Smooth muscle cell (in vitro differentiated cells): Measurements from ENCODE around the gene BIRC7. TPM values are rescaled to one million over a fixed set of nuclear protein-coding genes. Genes with fewer than 3 reads are reported as not detected.

Experiments
- DNase-seq: peaks from one replicate; lab custom pipeline; 2025; ENCODE audit not compliant: unreplicated experiment; lab: John Stamatoyannopoulos, UW
- H2AFZ ChIP-seq: fragments of 200-600 bp; sonication (generic); 2 replicates; pipeline ENCODE4 v1.6.0; 2016; ENCODE audit warnings: antibody characterized with exemption, low read depth, mild to moderate bottlenecking
- H3F3A ChIP-seq: fragments of 200-600 bp; sonication (generic); 2 replicates; pipeline ENCODE4 v1.6.0; 2017; ENCODE audit warnings: antibody characterized with exemption, low read depth
- H3K27ac ChIP-seq: fragments of 200-600 bp; sonication (generic); 2 replicates; pipeline ENCODE4 v1.5.1; 2016; ENCODE audit warnings: low read depth, mild to moderate bottlenecking
- H3K27me3 ChIP-seq: fragments of 200-600 bp; sonication (generic); 2 replicates; pipeline ENCODE4 v1.6.1; 2016; ENCODE audit warnings: low read depth, mild to moderate bottlenecking
- H3K36me3 ChIP-seq: fragments of 200-600 bp; sonication (generic); 2 replicates; pipeline ENCODE4 v1.5.1; 2016; ENCODE audit warnings: low read depth
- H3K4me1 ChIP-seq: fragments of 200-600 bp; sonication (generic); 2 replicates; pipeline ENCODE4 v1.5.1; 2016; ENCODE audit warnings: low read depth
- H3K4me2 ChIP-seq: fragments of 200-600 bp; sonication (generic); 2 replicates; pipeline ENCODE4 v1.6.0; 2016; ENCODE audit warnings: mild to moderate bottlenecking
- H3K4me3 ChIP-seq: fragments of 200-600 bp; sonication (generic); 2 replicates; pipeline ENCODE4 v1.5.1; 2016; ENCODE audit warnings: mild to moderate bottlenecking
- H3K79me2 ChIP-seq: fragments of 200-600 bp; sonication (generic); 2 replicates; pipeline ENCODE4 v1.6.0; 2016; ENCODE audit warnings: low read depth, mild to moderate bottlenecking
- H3K9ac ChIP-seq: fragments of 200-600 bp; sonication (generic); 2 replicates; pipeline ENCODE4 v1.6.0; 2016; ENCODE audit warnings: low read depth
- H3K9me3 ChIP-seq: fragments of 200-600 bp; sonication (generic); replicated peaks from 2 replicates; pipeline ENCODE4 v1.5.1; 2016; ENCODE audit warnings: low read depth
- H4K20me1 ChIP-seq: fragments of 200-600 bp; sonication (generic); 2 replicates; pipeline ENCODE4 v1.6.0; 2016; ENCODE audit warnings: low read depth
- CTCF ChIP-seq: fragments of 200-600 bp; sonication (generic); IDR thresholded peaks from 2 replicates; pipeline ENCODE4 v1.5.1; 2017; ENCODE audit warnings: borderline replicate concordance, mild to moderate bottlenecking, antibody characterized with exemption; ENCODE audit not compliant: insufficient read depth, poor library complexity, severe bottlenecking
- WGBS: methylation state at CpG from one replicate; pipeline ENCODE4 v1.1.7; 2016; ENCODE audit warnings: low lambda C conversion rate; 5-methylcytosine and 5-hydroxymethylcytosine counted together
- polyA plus RNA-seq: library from polyadenylated mRNA; unstranded; fragments of >200 nt; fragmentation: Nextera tagmentation; extraction: Ambion mirVana; gene quantifications from 2 replicates; pipeline ENCODE4 v1.2.1, GENCODE V29; 2016
- total RNA-seq: library from RNA; depleted of rRNA; stranded (reverse); fragments of >200 nt; gene quantifications from 2 replicates; pipeline ENCODE4 v1.2.3, GENCODE V29; 2014

The BIRC7 gene
- total and polyA plus RNA-seq, 2 experiments from 2014 or later: 5.8 to 10.9 TPM

- no peak for DNase-seq
- WGBS: 96% methylated on average over 44 of the region's 44 CpGs
- Histone ChIP-seq H3K4me2 (no peak overlapping the region), H3K27me3 (no peaks in the 10 kb centered on the region), H3K79me2 (no peaks in the 10 kb centered on the region), H3K27ac (no peak overlapping the region), H2AFZ (no peak overlapping the region), H3K4me3 (no peak overlapping the region), H4K20me1 (peaks cover 99% of the 10 kb centered on the region), H3K9me3 (no peaks in the 10 kb centered on the region), H3F3A (peaks cover 4% of the 10 kb centered on the region), H3K4me1 (peaks cover 2% of the 10 kb centered on the region), H3K36me3 (peaks cover 6% of the 10 kb centered on the region), H3K9ac (no peak overlapping the region)
- TF ChIP-seq CTCF: no peak
Measured at GRCh38 chr20:63285636-63286615, 50.2 kb downstream of the BIRC7 start.

- Histone ChIP-seq H3K9ac (no peak overlapping the region), H3K79me2 (no peaks in the 10 kb centered on the region), H3K9me3 (no peaks in the 10 kb centered on the region), H3K27ac (no peak overlapping the region), H3F3A (peaks cover 5% of the 10 kb centered on the region), H3K4me1 (peaks cover 3% of the 10 kb centered on the region), H3K4me3 (no peak overlapping the region), H2AFZ (no peak overlapping the region), H3K4me2 (no peak overlapping the region), H3K27me3 (no peaks in the 10 kb centered on the region), H3K36me3 (peaks cover 6% of the 10 kb centered on the region), H4K20me1 (peaks cover 98% of the 10 kb centered on the region)
- no peak for TF ChIP-seq CTCF
- 96% methylated on average over 23 of the region's 23 CpGs for WGBS
- no peak for DNase-seq
Measured at GRCh38 chr20:63286781-63287696, 51.3 kb downstream of the BIRC7 start.

GRCh38 chr20:63287697-63288580, 52.2 kb downstream of the BIRC7 start:
- Histone ChIP-seq H3K36me3 (peaks cover 6% of the 10 kb centered on the region), H2AFZ (no peak overlapping the region), H3K4me1 (peaks cover 3% of the 10 kb centered on the region), H4K20me1 (peaks cover 94% of the 10 kb centered on the region), H3K27ac (no peak overlapping the region), H3K4me2 (no peak overlapping the region), H3K4me3 (no peak overlapping the region), H3F3A (peaks cover 5% of the 10 kb centered on the region), H3K9ac (no peak overlapping the region), H3K27me3 (no peaks in the 10 kb centered on the region), H3K9me3 (no peaks in the 10 kb centered on the region), H3K79me2 (no peaks in the 10 kb centered on the region)
- no peak for TF ChIP-seq CTCF
- DNase-seq: no peak
- WGBS: 97% methylated on average over 42 of the region's 55 CpGs
